DMS114 treated with DMSO at 0.1 percent for 48 hours (cell line): ENCODE measurements around the gene OTOP1.
"Not testable (repeated sequence)": the region's sequence is repeated elsewhere in the genome, so short reads cannot be mapped to it uniquely, and the experiment has no call there.

Experiments
- DNase-seq: peaks from one replicate; lab custom pipeline; 2025; ENCODE audit not compliant: unreplicated experiment; lab: John Stamatoyannopoulos, UW

Gene OTOP1

GRCh38 chr4:4164532-4165173, 62.1 kb downstream of the OTOP1 start:
- DNase-seq = not testable (repeated sequence)

GRCh38 chr4:4162186-4162585, 64.5 kb downstream of the OTOP1 start:
- not testable (repeated sequence) for DNase-seq

- not testable (repeated sequence) for DNase-seq
These were observed 65.6 kb downstream of the OTOP1 start for GRCh38 chr4:4160956-4161665.

- not testable (repeated sequence) for DNase-seq
These were observed 81.1 kb downstream of the OTOP1 start for GRCh38 chr4:4145622-4146021.

GRCh38 chr4:4143376-4143775, 83.4 kb downstream of the OTOP1 start:
- DNase-seq = not testable (repeated sequence)

- DNase-seq = not testable (repeated sequence)
These were observed 84.0 kb downstream of the OTOP1 start for GRCh38 chr4:4142679-4143078.

GRCh38 chr4:4141186-4141585, 85.5 kb downstream of the OTOP1 start:
- DNase-seq = not testable (repeated sequence)
